ENCODE data around the gene VCPKMT.

The VCPKMT gene

DNA sequence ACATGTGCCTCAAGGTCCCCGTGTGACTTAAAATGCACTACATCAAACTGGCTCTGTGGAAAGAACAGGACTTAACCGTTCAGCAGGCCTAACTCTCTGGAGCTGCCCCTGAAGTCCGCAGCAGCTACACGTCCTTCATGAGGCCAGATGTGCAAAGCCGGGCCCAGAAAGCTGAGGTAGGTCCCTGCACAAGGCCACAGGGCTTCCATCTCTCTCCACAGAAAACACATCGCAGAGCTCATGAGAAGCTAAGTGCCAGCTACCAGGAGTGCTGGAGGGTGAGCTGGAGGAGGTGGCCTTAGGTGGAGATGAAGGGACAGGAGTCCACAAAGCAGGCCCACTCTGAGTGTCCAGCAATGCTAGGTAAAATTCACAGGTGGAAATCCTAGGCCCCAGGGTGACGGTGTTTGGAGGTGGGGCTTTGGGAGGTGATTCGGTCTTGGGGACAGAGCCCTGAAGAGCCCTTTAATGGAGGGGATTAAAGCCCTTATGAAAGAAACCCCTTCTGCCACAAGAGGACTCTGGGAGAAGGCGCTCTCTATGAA lies 52.4 kb downstream of the VCPKMT start:
- no peak for DNase-seq

DNA sequence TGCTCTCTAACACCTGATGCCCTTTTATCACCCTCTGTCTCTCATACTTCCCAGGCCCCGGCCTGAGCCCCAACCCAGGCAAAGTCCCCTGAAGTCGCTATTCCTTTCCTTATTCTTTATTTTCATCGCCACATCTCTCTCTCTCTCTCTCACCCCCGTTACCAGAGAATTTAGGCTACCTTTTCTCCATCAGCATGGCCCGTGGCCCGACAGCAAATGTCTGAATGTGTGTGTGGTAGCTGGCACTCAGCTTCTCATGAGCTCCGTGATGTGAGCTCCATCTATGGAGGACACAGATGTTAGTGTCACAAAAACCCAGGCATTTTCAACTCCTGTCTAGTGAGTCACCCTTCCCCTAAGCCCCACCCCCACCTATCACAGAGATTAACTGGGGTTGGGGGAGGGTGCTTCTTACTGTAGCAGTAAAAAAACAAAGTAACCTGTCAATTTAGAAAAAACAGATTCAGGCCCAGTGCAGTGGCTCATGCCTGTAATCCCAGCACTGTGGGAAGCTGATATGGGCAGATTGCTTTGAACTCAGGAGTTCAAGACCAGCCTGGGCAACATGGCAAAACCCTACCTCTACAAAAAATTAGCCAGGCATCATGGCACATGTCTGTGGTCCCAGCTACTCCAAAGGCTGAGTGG lies 53.8 kb downstream of the VCPKMT start:
- peak; percentile 80 to 83 for DNase-seq

DNA sequence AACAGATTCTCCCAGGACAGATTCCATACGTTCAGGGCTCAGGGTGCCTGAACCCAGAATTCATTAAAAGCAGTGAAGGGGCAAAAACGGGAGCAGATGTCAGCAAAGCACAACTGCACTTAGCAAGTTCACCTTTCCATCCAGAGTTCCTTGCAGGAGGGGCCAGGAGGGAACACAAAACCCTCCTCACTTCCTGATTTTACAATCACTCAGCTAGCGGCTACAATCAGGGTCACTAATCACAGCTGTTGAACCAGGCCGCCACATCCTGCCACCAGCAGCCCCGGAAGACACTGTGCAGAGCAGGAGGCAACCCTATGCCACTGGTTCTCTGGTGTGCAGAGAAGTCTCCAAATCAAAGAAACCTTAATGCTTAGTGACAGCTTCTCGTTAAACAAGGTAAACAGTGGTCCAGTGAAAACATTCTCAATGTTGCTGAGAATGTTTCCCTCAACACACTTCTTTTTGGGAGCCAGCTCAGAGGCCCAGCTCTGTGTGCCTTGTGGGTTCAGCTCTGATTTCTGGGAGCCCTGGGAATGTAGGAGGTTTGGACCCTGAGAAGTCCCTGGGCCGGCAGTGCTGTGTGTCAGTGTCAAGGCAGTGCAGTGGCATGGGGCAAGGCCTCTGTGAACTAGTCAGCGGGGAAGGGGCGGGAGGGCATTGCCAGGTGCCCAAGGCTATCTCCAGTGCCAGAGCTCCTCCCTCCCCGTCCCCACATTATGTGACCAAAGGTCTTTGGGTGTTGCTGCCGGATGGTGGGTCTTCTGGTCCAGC lies 54.5 kb downstream of the VCPKMT start:
- peak; percentile 45 to 46 for DNase-seq

DNA sequence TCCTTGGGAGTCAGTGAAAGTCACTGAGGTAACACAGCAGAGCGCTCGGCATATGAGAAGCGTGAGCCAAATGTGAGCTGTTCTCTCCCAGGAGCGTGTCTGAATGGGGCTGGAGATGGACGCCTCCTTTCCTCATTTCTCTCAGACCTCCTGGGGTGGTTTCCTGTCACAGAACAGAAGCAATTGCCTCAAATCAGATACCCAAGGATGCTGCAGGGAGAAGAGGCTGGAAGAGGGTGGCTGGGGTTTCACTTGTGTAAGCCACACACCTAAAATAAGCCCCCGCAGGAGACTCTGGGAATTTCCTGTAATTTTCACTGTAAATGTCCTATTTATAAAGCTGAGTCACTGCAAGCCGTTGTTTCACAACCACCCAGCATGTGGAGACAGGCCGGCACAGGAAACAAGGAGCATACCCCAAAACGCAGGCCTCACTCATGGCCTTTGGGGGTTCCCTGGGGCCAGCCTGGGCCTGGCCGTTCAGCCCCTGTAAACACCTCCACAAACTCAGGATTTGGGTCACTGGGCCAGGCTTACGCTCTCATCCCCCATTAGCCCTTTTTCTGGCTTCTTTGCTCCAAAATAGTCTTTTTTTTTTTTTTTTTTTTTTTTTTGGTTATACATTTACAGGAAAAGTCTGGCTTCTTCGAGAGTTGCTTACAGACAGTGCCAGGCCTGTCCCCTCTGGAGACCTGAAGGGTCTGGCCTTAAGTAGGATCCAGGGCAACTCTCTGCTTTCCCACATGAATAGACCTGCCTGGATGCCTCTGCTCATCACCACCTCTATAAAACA lies 55.3 kb downstream of the VCPKMT start:
- peak; percentile 34 to 46 for DNase-seq

DNA sequence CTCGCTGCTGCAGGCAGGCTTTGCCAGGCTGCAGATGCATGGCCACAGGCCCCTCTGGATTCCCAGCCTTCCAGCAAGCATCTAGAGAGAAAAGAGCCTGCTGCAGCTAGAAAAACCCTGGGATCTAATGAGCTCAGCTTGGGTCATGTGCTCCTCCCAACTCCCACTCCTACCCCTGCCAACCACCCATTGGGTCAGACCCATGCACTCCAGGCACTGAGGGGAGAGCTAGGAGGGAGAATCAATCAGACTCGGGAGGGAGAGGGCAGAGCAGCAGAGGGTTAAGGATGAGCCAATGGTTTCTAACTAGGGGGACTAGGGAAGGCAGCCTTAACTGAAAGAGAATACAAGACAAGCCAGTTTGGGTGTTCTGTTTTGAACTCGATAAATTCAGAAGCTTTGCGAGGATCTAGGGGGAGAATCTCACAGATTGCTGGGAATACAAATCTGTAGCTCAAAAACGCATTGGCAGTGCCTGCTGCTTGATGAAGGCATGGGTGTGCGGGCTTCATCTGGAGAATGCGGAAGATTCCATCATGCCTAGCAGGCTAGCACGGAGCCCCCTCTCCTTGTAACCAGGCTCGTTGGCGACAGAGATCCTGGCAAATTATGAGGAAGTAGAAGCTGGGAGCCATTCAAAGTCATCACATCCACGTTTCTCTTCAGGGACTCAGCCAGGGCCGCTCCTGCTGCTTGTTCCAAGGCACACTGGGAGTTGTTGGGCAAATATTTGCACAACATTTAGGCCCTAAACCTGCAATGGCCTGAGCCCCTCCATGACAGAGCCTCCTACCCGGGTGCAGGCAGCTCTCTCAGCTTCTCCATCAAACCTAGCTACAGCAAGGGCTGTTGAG lies 56.4 kb downstream of the VCPKMT start:
- DNase-seq: no peak
